D341Med (cell line): ENCODE measurements around the gene TCEA3.

Experiments
- DNase-seq: peaks from one replicate; pipeline ENCODE4 v3.0.0; 2012; ENCODE audit warnings: low spot score

TCEA3 gene

DNA sequence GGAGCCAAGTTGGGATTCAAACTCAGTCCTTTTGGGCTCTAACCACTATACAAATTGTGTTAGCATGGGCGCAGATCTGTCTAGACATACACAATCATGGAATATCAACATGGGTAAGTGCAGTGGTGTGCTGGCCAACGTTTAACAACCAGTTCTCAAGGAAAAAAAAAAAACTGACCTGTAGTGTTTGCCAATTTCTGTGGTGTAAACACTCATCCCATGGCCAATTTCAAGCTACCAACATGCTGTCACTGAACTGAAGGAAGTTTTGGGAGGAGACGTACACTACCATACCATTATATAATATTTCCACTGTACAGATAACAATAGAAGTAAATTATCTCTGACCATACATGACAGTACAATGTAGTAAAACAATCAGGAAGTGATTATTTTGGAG lies 3.2 kb downstream of the TCEA3 start:
- DNase-seq = no peak

DNA sequence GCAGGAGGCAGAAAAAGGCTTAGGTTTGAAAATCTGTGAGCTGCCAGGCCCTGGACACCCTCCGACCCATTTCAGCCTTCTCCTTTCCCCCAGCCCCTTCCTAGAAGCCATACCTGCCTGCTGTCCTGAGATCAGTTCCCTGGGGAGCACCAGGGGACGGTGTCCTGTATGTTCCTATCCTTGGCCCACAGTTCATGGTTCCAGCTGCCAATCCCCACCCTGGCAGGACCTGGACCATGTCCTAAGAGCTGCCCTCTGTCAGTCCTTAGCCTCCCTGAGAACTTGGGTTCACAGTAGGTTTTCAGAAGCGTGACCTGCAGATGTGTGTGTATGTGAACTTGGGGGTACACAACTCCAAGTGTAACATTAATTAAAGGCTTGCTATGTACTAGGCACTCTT lies 3.8 kb downstream of the TCEA3 start:
- no peak for DNase-seq

DNA sequence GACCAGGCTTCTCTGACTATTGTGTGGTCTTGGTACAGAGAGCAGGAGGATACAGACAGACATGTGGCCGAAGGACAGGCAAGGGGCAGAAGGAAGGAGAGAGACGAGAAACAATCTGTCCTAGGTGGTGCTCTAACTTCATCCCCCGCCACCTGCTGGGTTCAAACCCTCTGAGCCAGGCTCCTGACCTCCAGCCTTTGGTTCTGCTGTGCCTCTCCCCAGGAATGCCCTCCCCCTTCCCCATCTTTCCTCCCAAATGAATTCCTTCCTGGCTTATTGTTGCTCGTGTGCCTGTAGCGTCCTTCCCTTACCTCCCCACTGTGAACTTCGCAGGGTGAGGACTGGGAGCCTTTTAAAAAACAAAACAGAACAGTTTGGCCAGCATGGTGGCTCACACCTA lies 5.4 kb downstream of the TCEA3 start:
- no peak for DNase-seq

DNA sequence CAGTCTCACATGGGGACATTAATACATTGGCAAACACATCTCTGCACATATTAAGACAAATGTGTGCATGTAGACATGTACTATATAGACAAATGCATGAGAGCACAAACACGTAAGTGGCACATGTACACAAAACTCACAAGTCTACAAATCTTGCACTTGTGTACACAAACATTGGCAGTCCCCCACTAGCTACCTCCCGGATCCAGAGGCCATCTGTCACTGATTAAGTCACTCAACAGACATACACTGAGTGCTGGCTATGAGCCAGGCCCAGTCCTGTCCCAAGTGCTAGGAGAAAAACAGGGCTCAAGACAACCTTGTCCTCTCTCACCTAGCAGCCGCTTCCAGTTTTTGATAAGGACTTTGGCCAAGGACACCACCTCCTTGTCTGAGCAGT lies 7.0 kb downstream of the TCEA3 start:
- DNase-seq = peak; percentile 80

DNA sequence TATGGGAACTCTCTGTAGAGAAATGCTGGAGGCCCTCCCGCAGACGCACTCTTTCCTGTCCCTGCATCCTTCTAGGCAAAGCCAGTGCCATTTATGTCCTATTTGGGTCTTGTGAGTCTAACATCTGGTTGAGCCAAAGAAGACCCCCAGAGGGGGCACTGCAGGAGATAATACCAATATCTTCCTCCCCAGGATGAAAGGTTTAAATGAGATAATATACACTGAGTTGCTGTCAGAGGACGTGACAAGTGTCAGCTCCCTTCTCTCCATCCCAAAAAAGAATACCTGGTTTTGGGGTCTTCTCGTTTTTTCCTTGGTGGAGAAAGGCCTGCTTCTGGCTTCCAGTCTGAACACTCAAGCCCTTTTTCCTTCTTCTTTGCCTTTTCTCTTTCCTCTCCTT lies 7.6 kb downstream of the TCEA3 start:
- no peak for DNase-seq

DNA sequence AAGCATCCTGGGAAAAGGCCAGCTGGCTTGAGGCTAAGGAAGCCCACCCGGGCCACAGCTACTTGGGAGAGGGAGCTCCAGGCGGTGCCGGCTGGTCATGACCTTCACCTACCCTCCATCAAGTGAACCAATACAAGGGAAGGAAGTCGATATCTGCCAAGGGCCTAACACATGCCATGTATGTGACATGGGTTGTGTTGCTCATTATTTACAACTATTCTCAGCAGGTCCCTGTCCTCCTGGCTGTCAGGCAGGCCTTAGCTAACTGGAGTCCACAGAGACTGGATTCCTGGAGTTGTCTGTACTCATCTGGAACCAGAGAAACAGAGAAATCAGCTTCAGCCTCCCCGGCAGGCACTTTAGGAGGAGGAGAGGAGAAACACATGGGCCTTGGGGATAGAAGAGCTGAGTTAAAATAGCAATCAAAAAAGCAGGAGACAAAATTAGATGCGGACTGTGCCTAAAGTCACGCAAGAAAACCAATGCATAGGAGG lies 15.7 kb downstream of the TCEA3 start:
- DNase-seq = no peak

DNA sequence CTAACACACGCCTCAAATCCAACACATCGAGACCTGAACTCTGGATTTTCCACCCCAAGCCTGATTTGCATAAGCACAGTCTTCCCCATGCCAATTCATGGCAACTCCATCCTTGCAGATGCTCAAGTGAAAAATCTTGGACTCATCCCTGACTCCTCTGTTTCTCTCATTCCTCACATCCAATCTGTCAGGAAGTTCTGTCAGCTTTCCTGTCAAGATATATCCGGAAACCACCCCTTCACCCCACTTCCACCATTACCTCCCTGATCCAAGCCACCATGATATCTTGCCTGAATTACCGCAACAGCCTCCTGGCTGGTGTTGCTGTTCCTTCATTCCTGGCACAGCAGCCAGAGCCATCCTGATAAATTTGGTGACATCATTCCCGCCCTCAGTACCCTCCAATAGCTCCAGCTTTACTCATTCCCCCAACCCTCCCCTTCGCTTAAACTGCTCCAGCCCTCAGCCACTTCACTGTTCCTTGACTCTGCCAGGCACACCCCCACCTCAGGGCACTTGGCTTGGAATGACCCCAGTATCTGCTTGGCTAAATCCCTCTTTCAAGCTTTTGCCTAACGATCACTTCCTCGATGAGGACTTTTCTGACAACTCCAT lies 17.4 kb downstream of the TCEA3 start:
- no peak for DNase-seq

DNA sequence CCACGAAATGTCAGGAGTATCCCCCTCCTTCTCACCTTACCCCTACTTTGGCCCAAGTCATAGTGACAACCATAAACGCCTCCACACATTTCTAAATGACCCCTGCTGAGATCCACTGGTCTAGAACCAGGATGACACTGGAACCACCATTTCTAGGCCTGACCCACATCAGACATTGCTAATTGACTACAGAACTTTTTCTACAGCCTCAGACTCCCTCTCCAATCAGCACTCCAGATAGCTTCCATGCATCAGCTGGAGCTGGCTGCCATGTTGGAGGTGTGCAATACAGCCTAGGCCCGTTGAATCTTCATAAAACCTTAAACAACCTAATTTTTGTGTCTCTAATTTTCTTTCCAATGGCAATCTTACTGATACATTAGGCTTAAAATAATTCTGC lies 18.6 kb downstream of the TCEA3 start:
- no peak for DNase-seq

DNA sequence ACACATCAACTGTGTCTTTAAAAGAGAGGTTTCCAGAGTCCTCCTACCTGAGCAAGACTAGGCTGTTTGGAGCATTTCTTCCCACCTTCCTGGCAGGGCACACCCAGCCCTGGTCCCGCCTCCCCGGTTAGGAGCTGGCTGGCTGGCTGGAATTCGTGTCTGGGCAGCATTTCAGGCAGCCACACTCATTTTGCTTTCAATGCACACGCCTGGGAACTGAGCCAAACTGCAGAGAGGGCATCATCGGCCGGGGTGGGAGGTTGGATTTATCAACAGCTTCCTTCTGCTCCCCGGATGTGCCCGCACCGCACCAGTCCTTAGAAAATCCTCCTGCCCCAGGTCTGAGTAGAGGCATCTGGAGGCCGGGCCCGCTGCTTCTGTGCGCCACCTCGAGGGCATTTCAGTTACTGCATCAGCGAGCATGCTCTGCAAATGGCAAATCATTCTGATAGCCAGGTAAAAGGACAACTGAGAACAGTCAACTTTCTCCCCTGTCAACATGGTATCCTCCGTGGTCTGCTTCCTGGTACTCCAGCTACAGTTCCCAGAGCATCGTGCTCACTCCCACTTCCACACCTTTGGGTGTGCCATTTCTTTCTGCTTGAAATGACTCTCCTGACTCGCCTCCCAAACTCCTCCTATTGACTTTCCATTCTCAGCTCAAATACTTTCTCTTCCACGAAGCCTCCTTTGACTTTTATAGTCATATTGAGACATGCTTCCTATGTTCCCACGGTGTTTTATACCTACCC lies 20.6 kb downstream of the TCEA3 start:
- DNase-seq = peak; percentile 92

DNA sequence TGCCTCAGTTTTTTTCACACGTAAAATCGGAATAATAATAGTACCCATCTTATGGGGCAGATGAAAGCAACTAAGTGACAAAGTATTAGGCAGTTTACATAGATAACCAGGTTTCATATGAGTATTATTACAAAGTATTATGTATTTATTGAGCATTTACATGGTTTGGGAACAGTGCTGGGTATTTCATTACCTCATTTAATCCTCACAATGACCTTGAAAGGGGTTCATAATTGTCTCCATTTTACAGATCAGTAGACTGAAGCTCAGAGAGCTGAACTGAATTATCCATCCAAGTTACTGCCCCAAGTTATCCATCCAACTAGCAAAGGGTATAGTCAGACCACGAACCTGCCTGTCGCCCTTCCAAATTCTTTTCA lies 21.2 kb downstream of the TCEA3 start:
- DNase-seq = no peak

DNA sequence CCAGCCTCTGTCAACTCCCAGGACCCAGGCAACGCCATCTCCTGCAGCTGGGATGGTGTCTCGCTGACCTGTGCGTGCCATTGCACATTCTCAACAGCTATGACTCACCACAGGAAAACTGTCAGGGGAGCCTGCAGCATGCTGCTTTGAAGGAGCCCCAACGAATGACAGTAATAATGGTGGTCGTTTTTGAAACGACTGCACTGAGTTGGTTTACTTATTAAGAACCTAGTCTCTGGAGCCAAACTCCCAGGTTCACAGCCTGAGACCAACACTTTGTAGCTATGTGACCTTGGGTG lies 21.6 kb downstream of the TCEA3 start:
- DNase-seq = no peak

DNA sequence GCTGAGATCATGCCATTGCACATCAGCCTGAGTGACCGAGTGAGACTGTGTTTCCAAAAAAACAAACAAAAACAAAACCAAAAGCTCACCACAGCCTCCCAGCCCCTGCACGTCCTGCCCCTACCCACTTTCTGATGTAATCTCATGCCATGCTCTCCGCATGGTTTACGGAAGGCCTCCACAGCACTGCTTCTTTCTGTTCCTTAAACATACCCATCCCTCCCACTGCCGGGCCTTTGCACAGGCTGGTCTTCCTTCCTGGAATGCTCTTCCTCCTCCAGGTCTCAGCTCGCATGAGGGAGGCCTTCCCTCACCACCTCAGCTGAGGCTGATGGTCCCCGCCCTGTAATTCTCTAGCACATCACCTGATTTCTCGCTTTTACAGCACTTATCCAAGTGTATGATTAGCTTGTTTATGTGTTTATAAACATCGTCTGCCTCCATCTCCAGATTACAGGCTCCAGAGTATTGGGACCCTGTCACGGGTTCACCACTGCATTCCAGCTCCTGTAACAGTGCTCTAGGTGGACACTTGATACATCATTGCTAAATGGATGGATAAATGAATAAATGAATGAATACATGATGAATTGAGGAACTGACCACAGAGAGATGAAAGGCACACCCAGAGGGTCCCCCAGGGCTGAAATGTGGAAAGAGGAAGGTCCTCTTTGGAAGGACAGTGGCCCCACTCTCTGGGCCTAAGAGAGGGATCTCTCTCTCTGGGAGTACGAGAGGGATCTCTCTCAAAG lies 22.1 kb downstream of the TCEA3 start:
- DNase-seq = no peak

DNA sequence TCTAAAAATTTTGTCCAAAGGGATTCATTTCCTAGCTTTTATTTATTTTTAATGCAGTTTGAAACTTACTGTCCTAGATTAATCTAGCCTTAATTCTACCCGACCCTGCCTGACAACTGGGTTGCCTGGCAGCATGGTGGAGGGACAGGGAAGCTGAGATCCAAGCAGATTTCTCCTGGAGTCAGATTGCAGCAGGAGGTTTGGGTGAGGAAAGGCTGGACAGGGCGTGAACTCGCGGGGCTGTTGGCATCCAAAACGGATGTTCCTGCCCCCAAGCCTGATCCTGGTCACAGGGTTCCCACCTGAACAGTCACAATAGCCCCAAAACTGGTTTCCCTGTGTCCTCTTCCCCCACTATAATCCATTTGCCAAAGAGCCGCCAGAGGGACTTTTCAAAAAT lies 23.2 kb downstream of the TCEA3 start:
- no peak for DNase-seq

DNA sequence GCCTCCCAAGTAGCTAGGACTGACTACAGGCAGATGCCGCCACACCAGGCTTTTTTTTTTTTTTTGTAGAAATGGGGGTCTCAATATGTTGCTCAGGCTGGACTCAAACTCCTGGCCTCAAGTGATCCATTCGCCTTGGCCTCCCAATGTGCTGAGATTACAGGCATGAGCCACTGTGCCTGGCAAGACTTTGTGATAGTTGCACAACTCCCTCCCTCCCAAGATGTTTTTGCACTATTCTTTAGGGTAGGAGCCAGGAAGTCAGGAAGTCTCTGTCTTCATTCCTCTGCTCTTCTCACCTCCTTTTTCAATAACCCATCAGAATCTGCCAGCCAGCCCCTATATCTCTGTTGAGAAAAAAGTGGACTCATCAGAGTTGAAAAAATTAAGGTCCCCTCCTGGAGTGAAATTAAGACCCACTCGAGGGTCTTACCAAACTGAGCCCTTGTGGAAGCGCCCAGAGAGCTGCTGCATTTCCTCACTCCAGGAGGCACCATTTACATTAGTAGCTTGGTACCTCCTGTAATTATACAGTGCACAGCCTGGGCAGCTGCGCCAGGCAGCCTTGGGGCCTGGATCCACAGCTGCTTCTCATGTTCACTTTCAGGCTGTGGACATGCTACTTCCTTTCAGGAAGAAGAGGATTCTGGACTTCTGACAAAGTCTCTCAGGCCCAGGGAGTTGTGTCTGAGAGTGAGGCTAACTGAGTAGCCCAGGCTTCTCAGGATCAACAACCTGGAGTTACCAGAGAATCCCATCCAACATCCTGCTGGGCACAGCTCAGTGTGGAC lies 24.0 kb downstream of the TCEA3 start:
- DNase-seq = no peak

DNA sequence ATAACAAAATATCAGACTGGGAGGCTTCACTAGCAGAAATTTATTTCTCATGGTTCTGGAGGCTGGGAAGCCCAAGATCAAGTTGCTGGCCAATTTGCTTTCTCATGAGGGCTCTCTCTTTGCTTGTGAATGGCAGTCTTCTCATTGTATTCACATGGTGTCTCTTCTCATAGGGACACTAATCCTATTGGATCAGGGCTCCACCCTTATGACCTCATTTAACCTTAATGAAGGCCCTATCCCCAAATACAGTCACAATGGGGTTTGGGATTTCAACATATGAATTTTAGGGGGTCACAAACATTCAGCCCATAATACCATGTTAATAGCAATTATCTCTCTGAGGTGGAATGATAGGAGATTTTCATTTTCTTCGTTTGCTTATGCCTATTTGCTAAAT lies 25.3 kb downstream of the TCEA3 start:
- DNase-seq = no peak

DNA sequence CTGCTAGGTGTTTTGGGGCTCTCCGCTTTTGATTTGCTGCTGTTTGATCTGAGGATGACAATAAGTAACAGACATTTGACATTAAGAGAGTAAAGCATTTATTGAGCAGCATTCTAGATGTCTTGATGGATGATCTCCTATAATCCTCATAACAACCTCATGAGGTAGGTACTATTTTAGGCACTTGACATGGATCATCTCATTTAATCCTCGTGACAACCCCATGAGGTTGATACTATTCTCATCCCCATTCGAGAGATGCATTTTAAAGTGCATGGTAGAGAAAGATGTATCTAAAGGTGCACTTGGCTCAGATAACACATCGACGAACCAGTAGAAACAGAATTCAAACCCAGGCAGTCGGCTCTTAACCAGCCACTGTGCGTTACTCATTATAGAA lies 26.6 kb downstream of the TCEA3 start:
- DNase-seq = no peak

DNA sequence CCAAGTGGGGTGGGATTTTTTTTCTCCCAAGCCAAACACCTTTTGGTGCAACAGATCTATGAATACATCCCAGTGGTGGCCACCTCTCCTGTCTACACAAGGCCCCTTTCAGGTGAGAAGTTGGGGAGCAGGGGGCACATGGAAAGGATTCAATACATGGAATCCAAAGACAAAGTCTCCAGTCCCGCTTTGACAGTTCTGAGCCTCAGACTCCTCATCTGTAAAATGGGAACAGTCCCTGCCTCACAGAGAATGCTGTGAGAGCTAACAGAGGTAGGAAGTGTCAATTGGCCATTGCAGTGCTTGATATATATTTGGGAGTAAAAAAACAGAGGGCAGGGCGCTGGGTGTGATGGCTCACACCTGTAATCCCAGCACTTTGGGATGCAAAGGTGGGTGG lies 28.2 kb downstream of the TCEA3 start:
- no peak for DNase-seq

DNA sequence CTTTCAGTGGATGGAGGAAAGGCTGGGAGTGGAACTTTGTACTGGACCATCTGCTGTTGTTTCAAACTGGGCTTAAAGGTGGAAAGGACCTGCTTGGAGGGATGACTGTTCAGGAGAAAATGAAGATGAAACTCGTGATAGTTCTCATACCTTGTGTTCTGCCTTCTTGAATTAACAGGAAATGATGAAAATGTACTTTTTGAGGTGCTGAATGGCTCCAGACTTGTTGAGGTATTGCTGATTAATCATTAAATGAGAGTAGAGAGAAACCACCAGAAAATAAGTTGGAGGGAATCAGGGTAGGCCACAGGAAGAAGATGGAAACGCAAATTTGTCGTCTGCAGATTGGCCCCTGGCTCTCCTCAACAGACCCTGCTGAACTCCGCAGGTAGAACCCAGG lies 28.7 kb downstream of the TCEA3 start:
- DNase-seq = no peak

DNA sequence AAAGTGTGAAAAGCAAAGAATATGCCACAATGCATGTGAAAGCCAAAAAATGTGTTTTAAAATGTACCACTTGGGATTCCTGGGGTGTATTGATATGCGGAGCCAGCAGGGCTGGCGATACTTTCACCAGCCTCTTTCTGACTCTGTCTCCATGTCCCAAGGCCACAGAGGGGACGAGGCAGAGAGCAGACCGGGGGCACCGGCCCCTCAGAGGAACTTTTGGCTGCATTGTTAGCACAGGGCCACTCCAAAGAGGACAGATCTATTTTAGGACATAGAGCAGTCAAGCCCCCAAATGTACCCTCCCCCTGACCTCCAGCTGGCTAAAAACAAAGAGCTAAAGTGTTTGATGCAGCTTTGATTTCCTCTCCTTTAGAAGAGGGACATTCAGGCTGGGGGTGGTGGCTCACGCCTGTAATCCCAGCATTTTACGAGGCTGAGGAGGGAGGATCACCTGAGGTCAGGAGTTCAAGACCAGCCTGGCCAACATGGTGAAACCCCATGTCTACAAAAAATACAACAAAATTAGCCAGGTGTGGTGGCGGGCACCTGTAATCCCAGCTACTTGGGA lies 29.3 kb downstream of the TCEA3 start:
- no peak for DNase-seq

DNA sequence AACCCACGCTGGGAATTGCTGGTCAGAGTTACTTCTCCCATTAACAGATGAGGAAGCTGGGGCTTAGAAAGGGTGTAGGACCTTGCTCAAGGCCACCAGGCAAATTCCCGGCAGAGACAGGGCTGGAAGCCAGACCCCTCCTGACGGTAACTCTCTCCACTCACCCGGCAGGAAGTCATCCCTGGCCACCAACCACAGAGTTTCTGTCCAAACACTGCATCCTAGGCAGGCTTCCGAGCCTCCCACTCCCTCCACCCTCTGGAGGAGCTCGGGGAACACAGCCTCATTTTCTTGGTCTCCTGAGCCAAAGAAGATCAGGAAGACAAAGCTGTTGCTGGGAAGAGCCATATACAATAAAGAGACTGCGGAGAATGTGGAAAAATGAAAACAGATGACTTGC lies 29.9 kb downstream of the TCEA3 start:
- DNase-seq = no peak

DNA sequence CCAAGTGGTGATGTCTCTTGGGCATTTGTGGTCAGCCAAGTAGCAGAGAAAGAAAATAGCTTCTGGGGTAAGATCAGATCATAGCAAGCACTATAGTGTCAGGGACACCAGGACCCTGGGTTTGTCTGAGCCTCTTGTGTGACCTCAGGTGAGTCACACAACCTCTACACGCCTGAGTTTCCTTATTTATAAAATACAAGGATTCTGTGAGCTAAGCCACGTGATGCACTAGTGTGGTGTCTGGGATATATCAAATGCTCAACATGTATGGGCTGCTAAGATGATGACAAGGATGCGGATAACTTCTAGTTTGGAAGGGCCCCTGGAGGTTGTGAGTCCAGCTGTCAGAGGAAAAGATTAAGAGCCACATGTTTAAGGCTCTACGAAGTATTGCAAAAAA lies 30.4 kb downstream of the TCEA3 start:
- no peak for DNase-seq

DNA sequence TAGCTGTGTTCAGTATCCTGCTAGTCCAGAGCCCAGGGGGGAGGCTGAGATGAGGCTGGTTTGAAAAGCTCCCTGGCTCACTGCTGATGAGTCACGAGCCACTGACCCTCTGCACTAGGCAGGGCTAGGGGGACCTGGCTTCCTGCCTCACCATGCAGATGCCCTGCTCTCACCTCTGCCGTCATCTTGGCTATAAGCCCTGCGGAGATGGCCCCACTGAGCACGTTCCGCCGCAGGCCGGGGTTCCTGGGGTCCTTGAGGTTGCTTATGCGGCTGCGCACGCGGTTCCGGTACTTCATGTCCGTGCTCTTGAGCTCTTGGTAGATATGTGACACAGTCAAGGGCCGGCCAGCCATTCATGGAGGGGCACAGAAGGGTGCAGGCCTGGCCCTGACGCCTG lies 30.8 kb downstream of the TCEA3 start:
- no peak for DNase-seq
